Thyroid gland (tissue), 4 donors: ENCODE data around the gene ACTR5. TPM values are rescaled to one million over a fixed set of nuclear protein-coding genes. Genes with fewer than 3 reads are reported as not detected.

ENCODE experiments used
- DNase-seq, 2 donors: peaks; one replicate each; pipeline ENCODE4 v3.0.0-alpha.2; 2019
- H3K27ac ChIP-seq, 3 donors: fragments of 200-600 bp; sonication (generic); 1 replicate in 2 of 3; 2 replicates in 1 of 3; pipeline ENCODE4 v1.5.1; 2016 to 2019; ENCODE audit warnings: mild to moderate bottlenecking in 1 of 3, moderate library complexity in 1 of 3
- H3K27me3 ChIP-seq: fragments of 200-600 bp; sonication (generic); one replicate; pipeline ENCODE4 v1.5.1; 2019
- H3K36me3 ChIP-seq, 2 donors: fragments of 200-600 bp; sonication (generic); one replicate each; pipeline ENCODE4 v1.5.1; 2016 to 2019
- H3K4me1 ChIP-seq, 2 donors: fragments of 200-600 bp; sonication (generic); one replicate each; pipeline ENCODE4 v1.5.1; 2017 to 2019
- H3K4me3 ChIP-seq, 3 donors: fragments of 200-600 bp; sonication (generic); replicated peaks in 1 of 3; 1 replicate in 2 of 3; 2 replicates in 1 of 3; pipeline ENCODE4 v1.5.1; 2016; ENCODE audit warnings: mild to moderate bottlenecking in 1 of 3
- H3K9me3 ChIP-seq: fragments of 200-600 bp; sonication (generic); one replicate; pipeline ENCODE4 v1.5.1; 2017
- POLR2A ChIP-seq, 2 donors: fragments of 450-650 bp; IDR thresholded peaks; one replicate each; pipeline ENCODE4 v1.6.1; 2017; ENCODE audit warnings: antibody characterized with exemption in 2 of 2, mild to moderate bottlenecking in 2 of 2, moderate library complexity in 1 of 2
- WGBS, 2 donors: methylation state at CpG; one replicate each; pipeline ENCODE4 v1.1.5; 2017; 5-methylcytosine and 5-hydroxymethylcytosine counted together
- intact Hi-C: fragments of 100-400 bp; cut with DNase I; formaldehyde crosslinking; loops from one replicate; pipeline ENCODE4 v1.15.1; 2023
- total RNA-seq, 4 donors: library from RNA; depleted of rRNA; stranded (reverse); fragments of >200 nt; gene quantifications; one replicate each; pipeline ENCODE4 v1.2.3, GENCODE V29; 2016
- TF ChIP-seq, protein P1 (sequence below), 6 experiments: fragments of 200-600 bp in 3 of 6; fragments of 450-650 bp in 3 of 6; sonication (generic) in 3 of 6; IDR thresholded peaks; one replicate each; pipeline ENCODE4 v1.5.1; 2016 to 2019; ENCODE audit warnings: antibody characterized with exemption in 6 of 6, mild to moderate bottlenecking in 2 of 6, inconsistent platforms in 1 of 6, moderate library complexity in 1 of 6

ACTR5 gene
- total RNA-seq, 4 donors from 2014 or later, result 6.9 to 14.4 (median 10.4) TPM

DNA sequence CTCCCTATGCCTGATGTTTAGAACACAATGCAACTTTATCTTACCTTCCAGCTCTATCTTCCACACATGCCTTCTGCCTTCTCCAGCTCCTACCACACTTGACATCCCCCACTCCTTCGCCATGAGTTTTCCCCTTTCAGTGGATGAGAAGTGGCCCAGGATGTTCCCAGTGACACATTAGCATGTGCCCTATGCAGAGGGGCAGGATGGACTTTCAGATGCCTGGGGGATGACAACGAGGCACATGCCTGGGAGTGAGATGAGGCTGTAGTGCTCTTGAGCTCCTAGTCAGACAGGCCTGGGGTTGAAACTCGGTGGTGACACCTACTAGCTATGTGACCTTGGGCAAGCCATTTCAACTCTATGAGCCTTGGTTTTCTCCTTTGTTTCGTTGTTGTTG, 44.1 kb upstream of the ACTR5 start:
- intact Hi-C loops, result no loop called here
- Histone ChIP-seq H3K9me3 (no peaks in the 10 kb centered on the region), H3K36me3 (no peaks in the 10 kb centered on the region), H3K27me3 (no peaks in the 10 kb centered on the region), H3K4me3 (no peak overlapping the region), H3K27ac (no peak overlapping the region), H3K4me1 (no peaks in the 10 kb centered on the region)
- no peak for DNase-seq
- WGBS, 2 donors, result 51 to 59% methylated on average over 4 of the region's 4 CpGs
- TF ChIP-seq POLR2A (IDR thresholded peaks at IDR 0.05), result no peak
- TF ChIP-seq, protein P1, sequence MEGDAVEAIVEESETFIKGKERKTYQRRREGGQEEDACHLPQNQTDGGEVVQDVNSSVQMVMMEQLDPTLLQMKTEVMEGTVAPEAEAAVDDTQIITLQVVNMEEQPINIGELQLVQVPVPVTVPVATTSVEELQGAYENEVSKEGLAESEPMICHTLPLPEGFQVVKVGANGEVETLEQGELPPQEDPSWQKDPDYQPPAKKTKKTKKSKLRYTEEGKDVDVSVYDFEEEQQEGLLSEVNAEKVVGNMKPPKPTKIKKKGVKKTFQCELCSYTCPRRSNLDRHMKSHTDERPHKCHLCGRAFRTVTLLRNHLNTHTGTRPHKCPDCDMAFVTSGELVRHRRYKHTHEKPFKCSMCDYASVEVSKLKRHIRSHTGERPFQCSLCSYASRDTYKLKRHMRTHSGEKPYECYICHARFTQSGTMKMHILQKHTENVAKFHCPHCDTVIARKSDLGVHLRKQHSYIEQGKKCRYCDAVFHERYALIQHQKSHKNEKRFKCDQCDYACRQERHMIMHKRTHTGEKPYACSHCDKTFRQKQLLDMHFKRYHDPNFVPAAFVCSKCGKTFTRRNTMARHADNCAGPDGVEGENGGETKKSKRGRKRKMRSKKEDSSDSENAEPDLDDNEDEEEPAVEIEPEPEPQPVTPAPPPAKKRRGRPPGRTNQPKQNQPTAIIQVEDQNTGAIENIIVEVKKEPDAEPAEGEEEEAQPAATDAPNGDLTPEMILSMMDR (IDR thresholded peaks at IDR 0.05), result no peak

- TF ChIP-seq, protein P1 (IDR thresholded peaks at IDR 0.05), result no peak
- no peak for TF ChIP-seq POLR2A (IDR thresholded peaks at IDR 0.05)
- Histone ChIP-seq H3K4me3 (no peak overlapping the region), H3K4me1 (no peaks in the 10 kb centered on the region), H3K27ac (no peak overlapping the region), H3K27me3 (no peaks in the 10 kb centered on the region), H3K9me3 (no peaks in the 10 kb centered on the region), H3K36me3 (no peaks in the 10 kb centered on the region)
- DNase-seq, result no peak
- 12 to 24% methylated on average over 2 to 6 of the region's 7 CpGs for WGBS, 2 donors
- intact Hi-C loops, result no loop called here
These were observed 41.8 kb upstream of the ACTR5 start for GRCh38 chr20:38706509-38706908.

DNA sequence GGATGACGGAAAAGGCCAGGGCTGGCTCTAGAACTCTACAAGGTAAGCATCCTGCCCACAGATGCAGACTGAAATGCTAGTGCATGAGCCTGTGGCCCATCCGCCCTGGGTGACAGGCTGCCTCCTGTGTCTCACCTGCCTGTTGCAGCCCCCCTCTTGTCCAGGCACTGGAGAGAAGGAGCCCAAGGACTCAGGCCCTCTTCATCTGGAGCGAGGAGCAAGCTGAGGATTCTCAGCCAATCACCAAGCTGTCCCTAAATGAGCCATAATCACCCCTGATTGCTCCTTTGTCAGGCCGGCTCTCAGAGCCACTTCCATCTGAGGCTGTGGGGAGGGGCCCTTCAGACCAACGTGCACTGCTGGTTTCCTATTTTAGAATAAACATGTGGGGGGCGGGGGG, 34.0 kb upstream of the ACTR5 start:
- Histone ChIP-seq H3K4me1 (no peaks in the 10 kb centered on the region), H3K27ac (no peak overlapping the region), H3K4me3 (no peak overlapping the region), H3K9me3 (no peaks in the 10 kb centered on the region), H3K36me3 (no peaks in the 10 kb centered on the region), H3K27me3 (no peaks in the 10 kb centered on the region)
- TF ChIP-seq, protein P1 (IDR thresholded peaks at IDR 0.05), result no peak
- no peak for TF ChIP-seq POLR2A (IDR thresholded peaks at IDR 0.05)
- WGBS, 2 donors, result 30 to 53% methylated on average over 4 to 5 of the region's 6 CpGs
- no peak for DNase-seq
- intact Hi-C loops, result no loop called here

DNA sequence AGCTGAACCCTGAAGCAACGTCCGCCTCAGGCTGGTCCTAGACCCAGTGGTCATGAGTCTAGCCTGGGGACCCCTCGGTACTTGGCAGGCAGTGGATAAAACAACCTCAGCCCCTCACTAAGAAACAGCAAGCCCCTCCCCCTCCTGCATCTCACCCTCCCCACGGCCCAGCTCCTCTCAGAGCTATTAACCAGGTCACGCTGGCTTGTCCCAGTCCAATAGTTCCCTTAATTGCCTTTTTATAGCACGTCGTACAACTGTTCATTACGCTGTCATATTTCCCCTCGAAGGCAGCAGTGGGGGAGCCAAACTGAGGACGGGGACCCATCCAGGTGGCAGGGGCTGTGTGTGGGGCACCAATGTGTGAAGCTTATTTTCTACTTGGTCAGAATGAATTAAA, 32.6 kb upstream of the ACTR5 start:
- intact Hi-C loops, result no loop called here
- DNase-seq, result no peak
- H3K36me3 ChIP-seq, result no peaks in the 10 kb centered on the region
- H3K27me3 ChIP-seq, result no peaks in the 10 kb centered on the region
- no peak for TF ChIP-seq POLR2A (IDR thresholded peaks at IDR 0.05)
- TF ChIP-seq, protein P1 (IDR thresholded peaks at IDR 0.05), result no peak
- 36 to 40% methylated on average over 10 of the region's 10 CpGs for WGBS, 2 donors
- H3K4me1 ChIP-seq, result no peaks in the 10 kb centered on the region
- H3K4me3 ChIP-seq, result no peak overlapping the region
- H3K27ac ChIP-seq, result no peak overlapping the region
- no peaks in the 10 kb centered on the region for H3K9me3 ChIP-seq

GRCh38 chr20:38722683-38723016, 25.6 kb upstream of the ACTR5 start:
- WGBS, 2 donors, result 1 to 4% methylated on average over 7 of the region's 7 CpGs
- Histone ChIP-seq H3K9me3 (no peaks in the 10 kb centered on the region), H3K4me1 (peaks cover 0 to 26% of the 10 kb centered on the region in 2 donors), H3K4me3 (no peak overlapping the region), H3K27ac (no peak overlapping the region), H3K27me3 (peaks cover 27% of the 10 kb centered on the region), H3K36me3 (no peaks in the 10 kb centered on the region)
- TF ChIP-seq, protein P1 (IDR thresholded peaks at IDR 0.05), result no peak
- TF ChIP-seq POLR2A (IDR thresholded peaks at IDR 0.05), result no peak
- intact Hi-C loops, result no loop called here
- DNase-seq, result no peak
